ENCODE results near the gene USP17L11. TPM values are rescaled to one million over a fixed set of nuclear protein-coding genes. Genes with fewer than 3 reads are reported as not detected.

The USP17L11 gene
- not detected for total RNA-seq

GRCh38 chr4:9215105-9215504 is at the start of gene USP17L11:
TSS of gene USP17L11 (plus strand) at chr4:9215405. CDS start at chr4:9215405, 0 bp downstream.

GRCh38 chr4:9169791-9170459 is 45.3 kb upstream of the USP17L11 start, which contains the start of gene FAM90A26:
TSS of gene FAM90A26 (plus strand) at chr4:9170409. CDS start at chr4:9173173, 2,764 bp downstream.

GRCh38 chr4:9210357-9210756 is 4.8 kb upstream of the USP17L11 start, which contains the start of gene USP17L10:
TSS of gene USP17L10 (plus strand) at chr4:9210657. CDS start at chr4:9210657, 0 bp downstream.

GRCh38 chr4:9219852-9220251 is 4.6 kb downstream of the USP17L11 start, which contains the start of gene USP17L12:
TSS of gene USP17L12 (plus strand) at chr4:9220152. CDS start at chr4:9220152, 0 bp downstream.

DNA sequence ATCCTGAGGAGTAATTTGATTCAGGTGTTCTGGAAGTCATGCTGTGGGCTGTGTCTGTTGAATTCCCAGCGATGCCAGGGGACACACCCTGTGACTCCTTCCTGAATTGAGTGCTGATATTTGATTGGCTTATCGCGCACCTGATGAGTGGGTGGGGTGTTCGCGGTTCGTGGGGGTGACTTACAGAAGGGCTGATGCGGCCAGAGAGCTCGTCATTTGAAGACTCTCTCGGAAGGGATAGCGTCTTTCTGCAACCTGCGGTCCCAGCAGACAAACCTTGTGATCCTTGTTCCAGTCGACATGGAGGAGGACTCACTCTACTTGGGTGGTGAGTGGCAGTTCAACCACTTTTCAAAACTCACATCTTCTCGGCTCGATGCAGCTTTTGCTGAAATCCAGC is 9.4 kb downstream of the USP17L11 start, which contains the start of gene USP17L13:
Gene USP17L13 (plus strand): TSS at position 301 of the 400 bp plus-strand sequence. CDS start 0 bp downstream, at position 301.

DNA sequence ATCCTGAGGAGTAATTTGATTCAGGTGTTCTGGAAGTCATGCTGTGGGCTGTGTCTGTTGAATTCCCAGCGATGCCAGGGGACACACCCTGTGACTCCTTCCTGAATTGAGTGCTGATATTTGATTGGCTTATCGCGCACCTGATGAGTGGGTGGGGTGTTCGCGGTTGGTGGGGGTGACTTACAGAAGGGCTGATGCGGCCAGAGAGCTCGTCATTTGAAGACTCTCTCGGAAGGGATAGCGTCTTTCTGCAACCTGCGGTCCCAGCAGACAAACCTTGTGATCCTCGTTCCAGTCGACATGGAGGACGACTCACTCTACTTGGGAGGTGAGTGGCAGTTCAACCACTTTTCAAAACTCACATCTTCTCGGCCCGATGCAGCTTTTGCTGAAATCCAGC is 18.9 kb downstream of the USP17L11 start, which contains the start of gene USP17L15:
Gene USP17L15 (plus strand): TSS at position 301 of the 400 bp plus-strand sequence. CDS start 0 bp downstream, at position 301.

GRCh38 chr4:9243579-9243978 is 28.4 kb downstream of the USP17L11 start, which contains the start of gene USP17L17:
TSS of gene USP17L17 (plus strand) at chr4:9243879. CDS start at chr4:9243879, 0 bp downstream.

DNA sequence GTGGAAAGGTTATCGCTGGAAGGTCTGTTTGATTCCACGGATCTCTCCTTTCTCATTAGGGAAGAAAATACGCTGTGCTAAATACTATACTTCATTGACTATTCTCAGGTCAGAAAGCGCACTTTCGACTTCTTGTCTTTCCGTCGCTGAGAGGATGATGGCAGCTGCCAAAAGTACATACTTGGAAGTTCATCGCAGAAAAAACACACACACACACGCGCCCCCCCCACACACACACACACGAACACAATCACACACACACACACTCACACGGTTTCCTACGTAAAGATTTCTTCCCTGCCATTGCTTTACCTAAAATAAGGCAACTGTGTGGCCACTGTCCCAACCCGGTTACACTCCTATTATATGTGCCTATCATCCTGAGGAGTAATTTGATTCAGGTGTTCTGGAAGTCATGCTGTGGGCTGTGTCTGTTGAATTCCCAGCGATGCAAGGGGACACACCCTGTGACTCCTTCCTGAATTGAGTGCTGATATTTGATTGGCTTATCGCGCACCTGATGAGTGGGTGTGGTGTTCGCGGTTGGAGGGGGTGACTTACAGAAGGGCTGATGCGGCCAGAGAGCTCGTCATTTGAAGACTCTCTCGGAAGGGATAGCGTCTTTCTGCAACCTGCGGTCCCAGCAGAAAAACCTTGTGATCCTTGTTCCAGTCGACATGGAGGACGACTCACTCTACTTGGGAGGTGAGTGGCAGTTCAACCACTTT is 32.9 kb downstream of the USP17L11 start, which contains the start of gene USP17L18:
Gene USP17L18 (plus strand): TSS at position 678 of the 728 bp plus-strand sequence. CDS start 0 bp downstream, at position 678.

GRCh38 chr4:9253078-9253477 is 37.9 kb downstream of the USP17L11 start, which contains the start of gene USP17L19:
TSS of gene USP17L19 (plus strand) at chr4:9253378. CDS start at chr4:9253378, 0 bp downstream.

DNA sequence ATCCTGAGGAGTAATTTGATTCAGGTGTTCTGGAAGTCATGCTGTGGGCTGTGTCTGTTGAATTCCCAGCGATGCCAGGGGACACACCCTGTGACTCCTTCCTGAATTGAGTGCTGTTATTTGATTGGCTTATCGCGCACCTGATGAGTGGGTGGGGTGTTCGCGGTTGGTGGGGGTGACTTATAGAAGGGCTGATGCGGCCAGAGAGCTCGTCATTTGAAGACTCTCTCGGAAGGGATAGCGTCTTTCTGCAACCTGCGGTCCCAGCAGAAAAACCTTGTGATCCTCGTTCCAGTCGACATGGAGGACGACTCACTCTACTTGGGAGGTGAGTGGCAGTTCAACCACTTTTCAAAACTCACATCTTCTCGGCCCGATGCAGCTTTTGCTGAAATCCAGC is 42.6 kb downstream of the USP17L11 start, which contains the start of gene USP17L20:
Gene USP17L20 (plus strand): TSS at position 301 of the 400 bp plus-strand sequence. CDS start 0 bp downstream, at position 301.

DNA sequence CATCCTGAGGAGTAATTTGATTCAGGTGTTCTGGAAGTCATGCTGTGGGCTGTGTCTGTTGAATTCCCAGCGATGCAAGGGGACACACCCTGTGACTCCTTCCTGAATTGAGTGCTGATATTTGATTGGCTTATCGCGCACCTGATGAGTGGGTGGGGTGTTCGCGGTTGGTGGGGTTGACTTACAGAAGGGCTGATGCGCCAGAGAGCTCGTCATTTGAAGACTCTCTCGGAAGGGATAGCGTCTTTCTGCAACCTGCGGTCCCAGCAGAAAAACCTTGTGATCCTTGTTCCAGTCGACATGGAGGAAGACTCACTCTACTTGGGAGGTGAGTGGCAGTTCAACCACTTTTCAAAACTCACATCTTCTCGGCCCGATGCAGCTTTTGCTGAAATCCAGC is 47.4 kb downstream of the USP17L11 start, which contains the start of gene USP17L21:
Gene USP17L21 (plus strand): TSS at position 301 of the 400 bp plus-strand sequence. CDS start 0 bp downstream, at position 301.

Other genes with a start within 250 kb of the USP17L11 start
- not detected for gene FAM90A26, start 45.0 kb upstream of the USP17L11 start, total RNA-seq
- gene USP17L10, start 4.7 kb upstream of the USP17L11 start, total RNA-seq, result not detected
- not detected for gene USP17L12, start 4.7 kb downstream of the USP17L11 start, total RNA-seq
- not detected for gene USP17L13, start 9.5 kb downstream of the USP17L11 start, total RNA-seq
- not detected for gene USP17L15, start 19.0 kb downstream of the USP17L11 start, total RNA-seq
- not detected for gene USP17L17, start 28.5 kb downstream of the USP17L11 start, total RNA-seq
- gene USP17L18, start 33.2 kb downstream of the USP17L11 start, total RNA-seq, result not detected
- gene USP17L19, start 38.0 kb downstream of the USP17L11 start, total RNA-seq, result not detected
- gene USP17L20, start 42.7 kb downstream of the USP17L11 start, total RNA-seq, result not detected
- gene USP17L21, start 47.5 kb downstream of the USP17L11 start, total RNA-seq, result not detected
- not detected for gene USP17L22, start 52.2 kb downstream of the USP17L11 start, total RNA-seq
- not detected for gene USP17L24, start 109.8 kb downstream of the USP17L11 start, total RNA-seq
- gene USP17L25, start 114.5 kb downstream of the USP17L11 start, total RNA-seq, result not detected
- not detected for gene USP17L26, start 119.3 kb downstream of the USP17L11 start, total RNA-seq
- not detected for gene USP17L5, start 124.0 kb downstream of the USP17L11 start, total RNA-seq
- gene USP17L27, start 128.7 kb downstream of the USP17L11 start, total RNA-seq, result not detected
- not detected for gene USP17L28, start 133.5 kb downstream of the USP17L11 start, total RNA-seq
- not detected for gene USP17L29, start 138.2 kb downstream of the USP17L11 start, total RNA-seq
- not detected for gene USP17L30, start 147.7 kb downstream of the USP17L11 start, total RNA-seq
- not detected for gene DEFB131A, start 229.0 kb downstream of the USP17L11 start, total RNA-seq

Data from melanocyte of skin (primary cell).